K562 (cell line): ENCODE results near the gene ITPKB. TPM values are rescaled to one million over a fixed set of nuclear protein-coding genes. Genes with fewer than 3 reads are reported as not detected.

ENCODE experiments used
- ATAC-seq: fragments of 200-7000 bp; cut with Tn5 transposase; 3 replicates; pipeline ENCODE4 v1.9.1; 2020; ENCODE audit warnings: moderate library complexity
- BruUV-seq: library from RNA; stranded (reverse); fragments of 400-500 nt; replicated peaks from 2 replicates; lab custom pipeline; 2021; lab: Mats Ljungman, UMichigan
- CTCF ChIA-PET: fragments of 300-600 bp; formaldehyde crosslinking; extraction: SDS; loops from one replicate; lab custom pipeline; 2021; ENCODE audit warnings: low intra/inter-chr PET ratio; lab: Yijun Ruan, JAX
- POLR2A ChIA-PET: fragments of 300-600, 350-650 bp; sonication (Branson Sonifier 250); formaldehyde crosslinking; extraction: SDS; loops from one replicate; lab custom pipeline; 2021; ENCODE audit warnings: antibody characterized with exemption, inconsistent platforms; lab: Yijun Ruan, JAX
- DNase-seq, 4 experiments: peaks; one replicate each; pipeline versions ENCODE4 v3.0.0 to v3.0.0-alpha.2; 2011 to 2018; ENCODE audit warnings: low spot score in 3 of 4, mixed read lengths in 3 of 4; ENCODE audit errors: extremely low read depth in 1 of 4
- FAIRE-seq: peaks from 2 replicates; lab custom pipeline; 2011; peaks lifted over from hg19 to GRCh38; lab: Jason Lieb, UNC
- H2AFZ ChIP-seq: 2 replicates; pipeline ENCODE4 v1.6.0; 2011; ENCODE audit warnings: low read depth, low read length, control low read depth, inconsistent platforms
- H3K27ac ChIP-seq: fragments of 200-600 bp; 3 replicates; pipeline ENCODE4 v1.8.0; 2011; ENCODE audit warnings: low read depth, mild to moderate bottlenecking, control low read depth, inconsistent platforms, low read length, moderate library complexity, mixed read lengths; ENCODE audit errors: extremely low read depth
- H3K27me3 ChIP-seq, 2 experiments: fragments of 300-600 bp in 1 of 2; 2 replicates in 1 of 2; 3 replicates in 1 of 2; pipeline versions ENCODE4 v1.6.0 to v1.8.0; 2011; ENCODE audit warnings: inconsistent platforms in 2 of 2, low read length in 2 of 2, mild to moderate bottlenecking in 1 of 2, mixed read lengths in 1 of 2, moderate library complexity in 1 of 2; ENCODE audit not compliant: control insufficient read depth in 2 of 2, insufficient read depth in 2 of 2
- H3K36me3 ChIP-seq: fragments of 300-600 bp; 3 replicates; pipeline ENCODE4 v1.8.0; 2011; ENCODE audit warnings: mild to moderate bottlenecking, low read length, inconsistent platforms; ENCODE audit not compliant: control insufficient read depth, insufficient read depth
- H3K4me1 ChIP-seq, 2 experiments: fragments of 200-600 bp in 1 of 2; replicated peaks in 1 of 2; 2 replicates in 1 of 2; 3 replicates in 1 of 2; pipeline versions ENCODE4 v1.5.1 to v1.8.0; 2011; ENCODE audit warnings: inconsistent platforms in 2 of 2, low read length in 2 of 2, mild to moderate bottlenecking in 1 of 2, mixed read lengths in 1 of 2, moderate library complexity in 1 of 2; ENCODE audit not compliant: control insufficient read depth in 2 of 2, insufficient read depth in 2 of 2
- H3K4me2 ChIP-seq: 2 replicates; pipeline ENCODE4 v1.6.1; 2011; ENCODE audit warnings: low read length, control low read depth, inconsistent platforms, mixed read lengths; ENCODE audit not compliant: insufficient read depth
- H3K4me3 ChIP-seq: fragments of 200-600 bp; sonication (generic), shearing (Covaris generic); 2 replicates; pipeline ENCODE4 v1.5.1; 2016; ENCODE audit warnings: control low read depth, inconsistent platforms
- H3K79me2 ChIP-seq: fragments of 200-600 bp; 3 replicates; pipeline ENCODE4 v1.8.0; 2011; ENCODE audit warnings: low read length, inconsistent platforms; ENCODE audit not compliant: control insufficient read depth, insufficient read depth
- H3K9ac ChIP-seq, 2 experiments: 2 replicates each; pipeline versions ENCODE4 v1.6.0 to v1.6.1; 2011; ENCODE audit warnings: low read depth in 2 of 2, low read length in 2 of 2, control low read depth in 1 of 2, inconsistent platforms in 1 of 2, mild to moderate bottlenecking in 1 of 2, mixed read lengths in 1 of 2; ENCODE audit not compliant: insufficient read depth in 1 of 2
- H3K9me1 ChIP-seq: one replicate; pipeline ENCODE4 v1.6.0; 2011; ENCODE audit warnings: inconsistent platforms, mild to moderate bottlenecking, low read length, moderate library complexity; ENCODE audit not compliant: control insufficient read depth, insufficient read depth
- H3K9me3 ChIP-seq: replicated peaks from 2 replicates; pipeline ENCODE4 v1.5.1; 2011; ENCODE audit warnings: low read depth, low read length, inconsistent platforms; ENCODE audit not compliant: control insufficient read depth, insufficient read depth
- H4K20me1 ChIP-seq: replicated peaks from 2 replicates; pipeline ENCODE4 v1.6.1; 2011; ENCODE audit warnings: low read length, inconsistent platforms, mixed read lengths; ENCODE audit not compliant: control insufficient read depth, insufficient read depth
- CCNT2 ChIP-seq: IDR thresholded peaks from 2 replicates; pipeline ENCODE4 v1.6.1; 2011; ENCODE audit warnings: borderline replicate concordance, low read depth, mild to moderate bottlenecking, moderate library complexity, mixed read lengths, low read length; ENCODE audit not compliant: insufficient read length; ENCODE audit errors: extremely low read depth
- FUS ChIP-seq: fragments of 200-400 bp; formaldehyde crosslinking; optimal IDR thresholded peaks from 2 replicates; pipeline ENCODE3; 2017; ENCODE audit warnings: low read depth, low read length
- HBP1 ChIP-seq: fragments of 450-650 bp; formaldehyde crosslinking; IDR thresholded peaks from 2 replicates; pipeline ENCODE4 v1.4.0; 2022; ENCODE audit warnings: missing genetic modification characterization
- HNRNPLL ChIP-seq: fragments of 200-400 bp; formaldehyde crosslinking; IDR thresholded peaks from 2 replicates; pipeline ENCODE4 v1.6.1; 2017; ENCODE audit warnings: low read length, low read depth, mild to moderate bottlenecking; ENCODE audit not compliant: poor library complexity, severe bottlenecking
- IFI16 ChIP-seq: fragments of 250-450 bp; sonication (Bioruptor Pico); IDR thresholded peaks from 2 replicates; pipeline ENCODE4 v2.1.2; 2022; ENCODE audit warnings: mild to moderate bottlenecking, inconsistent platforms
- JUNB ChIP-seq: fragments of 450-650 bp; formaldehyde crosslinking; conservative IDR thresholded peaks from 2 replicates; pipeline ENCODE4 v1.4.0; 2020; ENCODE audit warnings: mild to moderate bottlenecking
- MLLT1 ChIP-seq, 2 experiments: fragments of 450-650 bp; IDR thresholded peaks; 2 replicates each; pipeline ENCODE4 v1.6.1; 2016
- NR0B1 ChIP-seq: fragments of 450-650 bp; IDR thresholded peaks from one replicate; pipeline ENCODE4 v1.6.1; 2018; ENCODE audit warnings: mild to moderate bottlenecking, moderate library complexity; ENCODE audit not compliant: partially characterized antibody
- POLR3G ChIP-seq: IDR thresholded peaks from 2 replicates; pipeline ENCODE4 v1.6.1; 2011; ENCODE audit not compliant: insufficient read length, insufficient replicate concordance; ENCODE audit errors: extremely low read depth
- SFPQ ChIP-seq: fragments of 200-400 bp; formaldehyde crosslinking; IDR thresholded peaks from 2 replicates; pipeline ENCODE4 v1.6.1; 2017; ENCODE audit warnings: mild to moderate bottlenecking, low read depth, low read length, moderate library complexity
- WGBS: fragments of 100-300 bp; shearing (Covaris generic); methylation state at CpG from one replicate; pipeline ENCODE4 v1.1.6; 2016; ENCODE audit warnings: low coverage, mixed read lengths; ENCODE audit not compliant: insufficient coverage; ENCODE audit errors: missing lambda C conversion rate; 5-methylcytosine and 5-hydroxymethylcytosine counted together
- in situ Hi-C: fragments of 300-500 bp; cut with MboI; formaldehyde crosslinking; loops from 4 replicates; pipeline ENCODE4 v1.15.0; 2018; ENCODE audit warnings: inconsistent platforms, mixed read lengths
- intact Hi-C: fragments of 100-400 bp; cut with micrococcal nuclease; formaldehyde crosslinking; loops from 2 replicates; pipeline ENCODE4 v1.14.2; 2022
- polyA plus RNA-seq, 8 experiments: library from polyadenylated mRNA; depleted of rRNA in 4 of 8; stranded (reverse) in 5 of 8; unstranded in 3 of 8; fragments of >200 nt; fragmentation: Nextera tagmentation in 2 of 8; fragmentation: Illumina TruSeq in 1 of 8; extraction: Ambion mirVana in 2 of 8; extraction: Trizol in 1 of 8; gene quantifications; 2 replicates each; pipeline versions ENCODE4 v1.2.1 to v1.2.3, GENCODE V29; 2011 to 2014; ENCODE audit warnings: inconsistent platforms in 1 of 8, missing spikeins in 1 of 8
- total RNA-seq, 7 experiments: library from RNA; depleted of rRNA in 6 of 7; stranded (reverse); fragments of >200 nt in 6 of 7; fragmentation: Illumina TruSeq in 2 of 7; extraction: Trizol in 2 of 7; gene quantifications; 2 replicates each; pipeline versions ENCODE4 v1.2.1 to v1.2.3, GENCODE V29; 2011 to 2021; ENCODE audit warnings: low replicate concordance in 1 of 7

ITPKB gene
- total and polyA plus RNA-seq, 9 of the 15 experiments (the other 6 are each of a cell fraction or from before 2014, with no cell fraction given), result 0.01 to 0.22 TPM; not detected in 7

GRCh38 chr1:226660410-226661182, 78.5 kb downstream of the ITPKB start (continued):
- TF ChIP-seq CCNT2, result no peak
- TF ChIP-seq POLR3G, result no peak
- TF ChIP-seq JUNB (CRISPR knock-in tag), result no peak

GRCh38 chr1:226659641-226660040, 79.4 kb downstream of the ITPKB start:
- H3K4me3 ChIP-seq, result no peak overlapping the region
- BruUV-seq, result no TSS peak
- no peak overlapping the region for H2AFZ ChIP-seq
- H3K9me1 ChIP-seq, result no peaks in the 10 kb centered on the region
- peaks cover 65 to 91% of the 10 kb centered on the region in 2 experiments for H3K27me3 ChIP-seq
- no peak overlapping the region for H3K4me2 ChIP-seq
- intact Hi-C loops (no loop called here), in situ Hi-C loops (no loop called here)
- no peaks in the 10 kb centered on the region for H3K36me3 ChIP-seq
- no peaks in the 10 kb centered on the region for H3K79me2 ChIP-seq
- no peaks in the 10 kb centered on the region for H3K9me3 ChIP-seq
- ChIA-PET CTCF (no interaction called here), POLR2A (no interaction called here)
- H4K20me1 ChIP-seq, result peaks cover 19% of the 10 kb centered on the region
- 4% methylated on average over 5 of the region's 5 CpGs for WGBS
- no peaks in the 10 kb centered on the region; a peak in 2 of 5 replicates for H3K4me1 ChIP-seq
- H3K27ac ChIP-seq, result no peak overlapping the region
- FAIRE-seq (no peak), DNase-seq (no peak), ATAC-seq (no peak)
- no peak overlapping the region for H3K9ac ChIP-seq
- TF ChIP-seq FUS, result no peak
- TF ChIP-seq HNRNPLL, result no peak
- TF ChIP-seq HBP1 (CRISPR knock-in tag), result no peak
- TF ChIP-seq MLLT1 (IDR thresholded peaks at IDR 0.05), result no peak
- no peak for TF ChIP-seq IFI16 (CRISPR knock-in tag)
- no peak for TF ChIP-seq NR0B1
- no peak for TF ChIP-seq SFPQ
